Measurements from ENCODE around the gene UPF2.
A peak's percentile ranks its signal among the peaks of the same experiment; 100 is the strongest.
"Not testable (repeated sequence)": the region's sequence is repeated elsewhere in the genome, so short reads cannot be mapped to it uniquely, and the experiment has no call there.

UPF2 gene

GRCh38 chr10:12036073-12036655 lies 6.4 kb downstream of the UPF2 start:
- no peak for DNase-seq

GRCh38 chr10:12031404-12031803 lies 11.2 kb downstream of the UPF2 start:
- DNase-seq = no peak

GRCh38 chr10:12027539-12027938 lies 15.1 kb downstream of the UPF2 start:
- no peak for DNase-seq

- DNase-seq = no peak
These were observed 17.0 kb downstream of the UPF2 start for GRCh38 chr10:12025591-12025990.

- no peak for DNase-seq
These were observed 19.9 kb downstream of the UPF2 start for GRCh38 chr10:12022580-12023257.

GRCh38 chr10:12020574-12020973 lies 22.0 kb downstream of the UPF2 start:
- DNase-seq = no peak

GRCh38 chr10:12019283-12019971 lies 23.2 kb downstream of the UPF2 start:
- no peak for DNase-seq

DNA sequence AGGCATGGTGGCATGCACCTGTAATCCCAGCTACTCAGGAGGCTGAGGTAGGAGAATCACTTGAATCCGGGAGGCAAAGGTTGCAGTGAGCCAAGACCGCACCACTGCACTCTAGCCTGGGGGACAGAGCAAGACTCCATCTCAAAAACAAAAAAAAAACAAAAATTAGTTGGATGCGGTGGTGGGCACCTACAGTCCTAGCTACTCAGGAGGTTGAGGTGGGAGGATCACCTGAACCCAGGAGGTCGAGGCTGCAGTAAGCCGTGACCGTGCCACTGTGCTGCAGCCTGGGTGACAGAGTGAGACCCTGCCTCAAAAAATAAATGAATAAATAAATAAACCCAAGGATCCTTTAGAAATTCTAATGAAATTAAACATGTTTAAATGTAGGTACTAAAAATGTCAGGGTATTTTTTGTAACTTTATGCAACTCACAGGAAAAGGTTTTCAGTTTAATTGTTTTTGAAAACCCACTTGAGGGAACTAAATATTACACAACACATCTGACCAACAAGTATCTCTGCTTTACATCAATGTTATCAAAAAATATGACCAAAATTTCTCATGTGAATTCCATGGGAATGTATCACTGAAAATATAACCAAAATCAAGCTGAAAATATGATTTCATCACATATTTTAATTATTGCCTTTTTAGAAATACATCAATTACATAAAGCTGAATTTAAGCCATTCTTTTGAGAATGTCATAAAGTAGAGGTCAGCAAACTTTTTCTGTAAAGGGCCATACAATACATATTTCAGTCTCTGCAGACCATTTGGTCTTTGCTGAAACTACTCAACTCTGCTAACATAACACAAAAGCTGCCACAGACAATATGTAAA lies 23.9 kb downstream of the UPF2 start:
- DNase-seq = no peak

DNA sequence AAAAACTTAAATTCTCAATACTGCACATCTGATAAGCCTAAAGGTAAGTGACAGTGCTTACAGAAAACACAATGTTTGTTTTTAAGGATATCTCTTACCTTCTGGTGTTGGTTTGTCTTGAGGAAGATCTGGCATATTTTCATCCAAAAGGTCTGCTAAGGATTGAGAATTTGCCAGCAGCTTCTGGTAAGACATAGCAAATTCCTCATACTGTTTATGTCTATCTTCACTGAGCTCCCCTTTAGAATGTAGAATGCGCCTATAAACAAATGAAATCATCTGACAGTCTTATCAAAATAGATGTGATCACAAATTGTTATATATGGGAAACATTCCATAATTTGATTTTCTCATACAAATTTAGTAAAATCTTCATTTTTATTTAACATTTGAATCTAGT lies 28.7 kb downstream of the UPF2 start:
- no peak for DNase-seq

DNA sequence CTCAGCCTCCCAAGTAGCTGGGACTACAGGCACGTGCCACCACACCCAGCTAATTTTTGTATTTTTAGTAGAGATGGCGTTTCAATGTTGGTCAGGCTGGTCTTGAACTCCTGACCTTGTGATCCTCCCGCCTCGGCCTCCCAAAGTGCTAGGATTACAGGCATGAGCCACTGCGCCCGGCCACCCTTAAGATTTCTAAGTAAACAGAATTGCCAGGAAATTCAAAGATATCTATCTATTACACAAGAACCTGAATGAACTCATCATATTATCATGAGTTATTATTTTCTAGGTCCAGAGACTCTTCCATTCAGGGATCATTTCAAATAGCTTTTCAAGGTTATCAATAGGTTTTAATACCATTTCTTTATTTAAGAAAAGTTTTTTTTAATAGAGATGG lies 29.2 kb downstream of the UPF2 start:
- DNase-seq = not testable (repeated sequence)

DNA sequence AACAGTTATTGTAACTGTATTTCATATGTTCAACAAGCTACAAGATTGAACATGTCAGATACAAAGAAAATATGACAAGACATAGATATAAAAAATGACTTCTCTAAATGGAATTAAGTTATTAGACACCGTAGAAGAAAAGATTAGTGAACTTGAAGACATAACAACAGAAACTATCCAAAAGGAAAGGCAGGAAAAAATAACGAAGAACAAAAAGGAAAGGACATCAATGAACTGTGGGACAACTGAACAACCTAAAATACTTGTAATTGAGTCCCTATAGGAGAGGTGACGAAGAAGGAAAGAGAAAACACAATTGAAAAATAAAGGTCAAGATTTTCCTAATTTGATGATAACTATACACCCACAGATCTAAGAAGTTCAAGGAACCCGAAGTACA lies 32.3 kb downstream of the UPF2 start:
- no peak for DNase-seq

- not testable (repeated sequence) for DNase-seq
These were observed 33.8 kb downstream of the UPF2 start for GRCh38 chr10:12008842-12009241.

DNA sequence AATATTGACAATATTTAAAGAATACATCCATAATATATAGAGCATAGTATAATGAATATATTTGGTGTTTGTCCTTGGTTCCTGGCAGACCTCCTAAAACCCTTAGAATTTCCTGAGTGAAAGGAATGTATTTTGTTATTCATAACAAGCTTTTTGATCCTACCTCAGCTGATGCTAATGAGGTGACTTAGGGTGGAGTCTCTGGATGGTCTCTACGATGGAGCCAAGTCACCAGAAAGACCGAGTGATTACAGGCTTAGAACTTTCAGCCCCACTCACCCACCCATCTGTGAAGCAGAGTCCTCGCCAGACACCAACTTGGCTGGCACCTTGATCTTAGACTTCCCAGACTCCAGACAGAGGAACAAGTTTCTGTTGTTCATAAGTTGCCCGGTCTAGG lies 35.9 kb downstream of the UPF2 start:
- DNase-seq = no peak

GRCh38 chr10:11993834-11994468 lies 48.7 kb downstream of the UPF2 start:
- peak; percentile 12 for DNase-seq

DNA sequence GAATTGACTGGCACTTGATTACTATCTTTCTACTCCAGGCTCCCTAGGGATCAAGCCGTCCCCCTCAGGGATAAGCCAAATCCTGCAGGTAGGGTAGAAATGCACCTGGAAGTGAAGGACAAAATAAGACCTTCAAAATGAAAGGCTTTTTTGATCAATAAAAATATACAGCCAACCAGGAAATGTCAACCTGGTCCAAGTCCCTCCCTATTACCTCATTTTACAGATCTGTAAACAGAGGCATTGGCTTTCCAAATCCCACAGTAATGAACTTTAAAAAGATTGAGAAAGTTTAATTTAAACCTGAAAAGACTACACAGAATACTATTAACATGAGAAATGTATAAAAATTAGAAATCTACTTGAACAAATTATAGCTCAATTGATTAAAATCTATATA lies 53.7 kb downstream of the UPF2 start:
- no peak for DNase-seq

DNA sequence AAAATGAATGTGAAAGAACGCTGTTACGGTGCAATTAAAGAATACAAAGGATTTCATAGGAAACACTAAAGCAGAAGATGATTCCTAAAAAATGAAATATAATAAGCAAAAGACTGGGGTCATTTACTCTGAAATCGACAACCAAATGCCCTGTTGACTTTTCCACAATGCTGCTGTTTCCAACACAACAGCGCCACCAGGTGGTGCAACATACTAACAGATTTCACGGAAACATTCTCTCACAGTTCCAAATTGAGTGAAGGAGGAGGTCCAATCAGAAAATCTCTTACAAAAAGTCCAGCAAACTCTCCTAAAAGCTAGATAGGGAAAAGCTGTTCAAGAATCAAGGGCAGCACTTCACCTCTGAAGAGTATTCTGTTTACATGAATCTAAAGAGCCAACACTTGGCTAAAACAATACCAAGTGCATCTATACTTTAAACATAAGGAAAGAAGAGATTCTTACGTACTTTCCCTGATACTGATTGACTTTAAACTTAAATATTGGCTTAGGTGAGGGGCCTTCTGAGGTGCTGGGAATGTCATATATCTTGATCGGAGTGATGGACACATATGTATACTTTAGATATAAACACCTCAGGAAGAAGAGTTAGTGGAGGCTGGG lies 55.9 kb downstream of the UPF2 start:
- DNase-seq = peak; percentile 77

GRCh38 chr10:11982253-11982652 lies 60.4 kb downstream of the UPF2 start:
- no peak for DNase-seq

- no peak for DNase-seq
These were observed 66.8 kb downstream of the UPF2 start for GRCh38 chr10:11975795-11976194.

- not testable (repeated sequence) for DNase-seq
These were observed 70.1 kb downstream of the UPF2 start for GRCh38 chr10:11972523-11972922.

- DNase-seq = no peak
These were observed 80.4 kb downstream of the UPF2 start for GRCh38 chr10:11962176-11962575.

DNA sequence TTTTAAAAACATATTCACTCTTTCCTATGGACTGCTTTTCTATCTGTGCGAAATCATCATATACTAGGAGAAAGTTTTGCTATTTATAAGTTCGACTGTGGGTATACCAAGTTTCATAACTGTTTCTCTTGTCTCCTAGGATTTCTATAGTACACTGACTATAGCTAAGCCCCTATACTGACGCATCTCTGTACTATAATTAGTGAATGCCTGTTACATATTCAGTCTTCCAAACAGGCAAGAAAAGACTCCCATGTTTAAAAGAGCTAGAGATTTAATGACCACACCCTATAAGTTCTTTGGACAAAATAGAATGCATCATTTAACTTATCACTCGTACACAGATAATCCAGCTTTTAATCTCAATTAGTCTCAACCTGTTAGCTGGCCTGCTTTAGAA lies 80.8 kb downstream of the UPF2 start:
- no peak for DNase-seq

DNA sequence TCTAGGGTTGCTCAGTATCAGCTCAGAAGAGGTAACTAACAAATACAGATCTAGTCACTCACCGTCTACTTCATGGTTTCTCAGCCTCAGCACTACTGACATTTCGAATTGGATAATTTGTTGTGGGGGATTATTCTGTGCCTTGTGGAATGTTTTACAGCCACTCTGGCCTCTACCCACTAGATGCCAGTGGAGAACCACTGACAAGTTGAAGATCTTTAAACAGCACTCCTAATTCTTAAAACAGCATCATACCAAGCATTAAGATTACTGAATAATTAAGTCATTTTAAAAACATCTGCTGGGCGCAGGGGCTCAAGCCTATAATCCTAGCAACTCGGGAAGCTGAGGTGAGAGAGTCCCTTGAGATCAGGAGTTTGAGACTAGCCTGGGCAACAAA lies 82.6 kb downstream of the UPF2 start:
- DNase-seq = no peak

GRCh38 chr10:11958956-11959355 lies 83.7 kb downstream of the UPF2 start:
- no peak for DNase-seq

Data from suppressor macrophage treated with lipopolysaccharide for 4 hours (primary cell).